IMR-90 (cell line): ENCODE measurements around the gene ADGB. TPM values are rescaled to one million over a fixed set of nuclear protein-coding genes. Genes with fewer than 3 reads are reported as not detected.

Experiments used
- ATAC-seq: fragments of 200-7000 bp; cut with Tn5 transposase; 2 replicates; pipeline ENCODE4 v1.9.1; 2020; ENCODE audit warnings: low read depth, mild to moderate bottlenecking, moderate library complexity
- BruUV-seq: library from RNA; stranded (reverse); fragments of 400-500 nt; replicated peaks from 2 replicates; lab custom pipeline; 2021; lab: Mats Ljungman, UMichigan
- CTCF ChIA-PET: fragments of 300-600 bp; formaldehyde crosslinking; extraction: SDS; loops from one replicate; lab custom pipeline; 2021; ENCODE audit warnings: antibody characterized with exemption; lab: Yijun Ruan, JAX
- POLR2A ChIA-PET: fragments of 300-600 bp; sonication (Branson Sonifier 250); formaldehyde crosslinking; loops from one replicate; lab custom pipeline; 2022; ENCODE audit warnings: antibody characterized with exemption; ENCODE audit not compliant: unreplicated experiment; lab: Charles Lee
- DNase-seq: peaks from one replicate; pipeline ENCODE4 v3.0.0; 2013
- H2AFZ ChIP-seq: replicated peaks from 2 replicates; pipeline ENCODE3; 2013; ENCODE audit warnings: low read length, mild to moderate bottlenecking; ENCODE audit not compliant: poor library complexity
- H2AK5ac ChIP-seq: 2 replicates; pipeline ENCODE4 v1.6.1; 2013; ENCODE audit warnings: low read depth, low read length, inconsistent platforms
- H2AK9ac ChIP-seq: replicated peaks from 2 replicates; pipeline ENCODE3; 2013; ENCODE audit warnings: mild to moderate bottlenecking, low read depth, low read length, moderate library complexity; ENCODE audit not compliant: poor library complexity
- H2BK120ac ChIP-seq: 2 replicates; pipeline ENCODE4 v1.6.1; 2013; ENCODE audit warnings: low read depth, low read length, inconsistent platforms
- H2BK15ac ChIP-seq: 3 replicates; pipeline ENCODE4 v1.6.1; 2013; ENCODE audit warnings: low read depth, low read length, inconsistent platforms
- H2BK20ac ChIP-seq: 2 replicates; pipeline ENCODE4 v1.6.1; 2013; ENCODE audit warnings: low read depth, mild to moderate bottlenecking, inconsistent platforms, low read length, moderate library complexity
- H2BK5ac ChIP-seq: 2 replicates; pipeline ENCODE4 v1.6.1; 2013; ENCODE audit warnings: mild to moderate bottlenecking, low read depth, low read length, inconsistent platforms; ENCODE audit not compliant: poor library complexity, severe bottlenecking
- H3K14ac ChIP-seq: replicated peaks from 2 replicates; pipeline ENCODE4 v1.6.1; 2013; ENCODE audit warnings: low read depth, low read length, inconsistent platforms
- H3K18ac ChIP-seq: 2 replicates; pipeline ENCODE4 v1.6.1; 2013; ENCODE audit warnings: low read depth, low read length, control low read depth
- H3K23ac ChIP-seq: 2 replicates; pipeline ENCODE4 v1.6.1; 2013; ENCODE audit warnings: low read depth, low read length, inconsistent platforms
- H3K27ac ChIP-seq: 2 replicates; pipeline ENCODE4 v1.5.1; 2013; ENCODE audit warnings: mild to moderate bottlenecking, control low read depth, low read length; ENCODE audit not compliant: insufficient read depth
- H3K27me3 ChIP-seq: 2 replicates; pipeline ENCODE4 v1.6.1; 2013; ENCODE audit warnings: low read length; ENCODE audit not compliant: control insufficient read depth, insufficient read depth
- H3K36me3 ChIP-seq: 2 replicates; pipeline ENCODE4 v1.6.1; 2013; ENCODE audit warnings: low read length, mixed read lengths; ENCODE audit not compliant: control insufficient read depth, insufficient read depth
- H3K4ac ChIP-seq: 2 replicates; pipeline ENCODE4 v1.6.1; 2013; ENCODE audit warnings: low read depth, low read length, inconsistent platforms
- H3K4me1 ChIP-seq: 2 replicates; pipeline ENCODE4 v1.6.1; 2013; ENCODE audit warnings: low read length, mixed read lengths; ENCODE audit not compliant: control insufficient read depth, insufficient read depth
- H3K4me2 ChIP-seq: 2 replicates; pipeline ENCODE4 v1.6.1; 2013; ENCODE audit warnings: low read depth, mild to moderate bottlenecking, control low read depth, low read length, moderate library complexity
- H3K4me3 ChIP-seq: 2 replicates; pipeline ENCODE4 v1.5.1; 2013; ENCODE audit warnings: low read depth, mild to moderate bottlenecking, control low read depth, low read length, moderate library complexity; ENCODE audit not compliant: insufficient read depth
- H3K56ac ChIP-seq: 2 replicates; pipeline ENCODE4 v1.6.1; 2013; ENCODE audit warnings: low read length, inconsistent platforms; ENCODE audit not compliant: insufficient read depth; ENCODE audit errors: extremely low read depth
- H3K79me1 ChIP-seq, 2 experiments: 2 replicates each; pipeline ENCODE4 v1.6.1; 2013; ENCODE audit warnings: low read length in 2 of 2, inconsistent platforms in 1 of 2, low read depth in 1 of 2
- H3K9ac ChIP-seq: 2 replicates; pipeline ENCODE4 v1.6.1; 2013; ENCODE audit warnings: low read depth, low read length, control low read depth
- H3K9me1 ChIP-seq: 2 replicates; pipeline ENCODE4 v1.6.1; 2013; ENCODE audit warnings: low read length, inconsistent platforms; ENCODE audit not compliant: insufficient read depth
- H3K9me3 ChIP-seq: 2 replicates; pipeline ENCODE4 v1.6.1; 2013; ENCODE audit warnings: low read length; ENCODE audit not compliant: control insufficient read depth, insufficient read depth
- H4K20me1 ChIP-seq: 2 replicates; pipeline ENCODE4 v1.6.1; 2013; ENCODE audit warnings: low read length, inconsistent platforms; ENCODE audit not compliant: insufficient read depth
- H4K5ac ChIP-seq: 2 replicates; pipeline ENCODE4 v1.6.1; 2013; ENCODE audit warnings: mild to moderate bottlenecking, low read depth, low read length, control low read depth
- H4K8ac ChIP-seq, 2 experiments: 2 replicates each; pipeline ENCODE4 v1.6.1; 2013; ENCODE audit warnings: low read depth in 2 of 2, low read length in 2 of 2, control low read depth in 1 of 2, inconsistent platforms in 1 of 2
- H4K91ac ChIP-seq: 2 replicates; pipeline ENCODE4 v1.6.1; 2013; ENCODE audit warnings: low read depth, low read length, inconsistent platforms; ENCODE audit not compliant: insufficient read depth
- BHLHE40 ChIP-seq: fragments of 150-350 bp; IDR thresholded peaks from 2 replicates; pipeline ENCODE4 v1.6.1; 2016; ENCODE audit warnings: mild to moderate bottlenecking, low read depth, low read length
- CEBPB ChIP-seq: IDR thresholded peaks from 2 replicates; pipeline ENCODE4 v1.6.1; 2012; ENCODE audit warnings: low read depth, low read length, improper control_type of control experiment
- CHD1 ChIP-seq: IDR thresholded peaks from 2 replicates; pipeline ENCODE4 v1.6.1; 2012; ENCODE audit warnings: low read depth, low read length, improper control_type of control experiment
- ELK1 ChIP-seq: fragments of 150-350 bp; IDR thresholded peaks from 2 replicates; pipeline ENCODE4 v1.6.1; 2016; ENCODE audit warnings: low read depth, mild to moderate bottlenecking, low read length, moderate library complexity, borderline replicate concordance
- FOS ChIP-seq: fragments of 150-350 bp; IDR thresholded peaks from 2 replicates; pipeline ENCODE4 v1.6.1; 2016; ENCODE audit warnings: low read depth, low read length
- MAFK ChIP-seq: IDR thresholded peaks from 2 replicates; pipeline ENCODE4 v1.6.1; 2012; ENCODE audit warnings: low read depth, low read length, improper control_type of control experiment
- MAZ ChIP-seq: IDR thresholded peaks from 2 replicates; pipeline ENCODE4 v1.6.1; 2012; ENCODE audit warnings: low read depth, mild to moderate bottlenecking, low read length, improper control_type of control experiment, moderate library complexity, borderline replicate concordance
- MXI1 ChIP-seq: IDR thresholded peaks from 2 replicates; pipeline ENCODE4 v1.6.1; 2012; ENCODE audit warnings: low read depth, mild to moderate bottlenecking, low read length, moderate library complexity, borderline replicate concordance
- NFE2L2 ChIP-seq: fragments of 150-350 bp; IDR thresholded peaks from 2 replicates; pipeline ENCODE4 v1.6.1; 2016; ENCODE audit warnings: low read depth, mild to moderate bottlenecking, low read length
- POLR2A ChIP-seq: IDR thresholded peaks from 2 replicates; pipeline ENCODE4 v1.6.1; 2012; ENCODE audit warnings: mild to moderate bottlenecking, low read depth, low read length
- RAD21 ChIP-seq: IDR thresholded peaks from 2 replicates; pipeline ENCODE4 v1.6.1; 2012; ENCODE audit warnings: low read length, improper control_type of control experiment
- RCOR1 ChIP-seq: IDR thresholded peaks from 2 replicates; pipeline ENCODE4 v1.6.1; 2012; ENCODE audit warnings: mild to moderate bottlenecking, low read length, improper control_type of control experiment; ENCODE audit not compliant: insufficient replicate concordance
- RFX5 ChIP-seq: IDR thresholded peaks from 2 replicates; pipeline ENCODE4 v1.8.0; 2012; ENCODE audit warnings: low read depth, mild to moderate bottlenecking, low read length, moderate library complexity
- SMC3 ChIP-seq: fragments of 150-350 bp; IDR thresholded peaks from 2 replicates; pipeline ENCODE4 v1.6.1; 2016; ENCODE audit warnings: low read depth, mild to moderate bottlenecking, antibody characterized with exemption, low read length, moderate library complexity
- WGBS, 2 experiments: methylation state at CpG; one replicate each; pipeline versions ENCODE4 v1.1.5 to v1.1.7; 2013; ENCODE audit warnings: missing lambda C conversion rate in 2 of 2; ENCODE audit not compliant: insufficient read length in 1 of 2; ENCODE audit errors: extremely low coverage in 2 of 2; 5-methylcytosine and 5-hydroxymethylcytosine counted together
- dilution Hi-C: fragments of 300-500 bp; cut with HindIII; formaldehyde crosslinking; loops from one replicate; pipeline ENCODE4 v1.14.3; 2018; ENCODE audit warnings: low sequenced_read_pairs; ENCODE audit not compliant: unreplicated experiment
- in situ Hi-C: fragments of 300-500 bp; cut with MboI; formaldehyde crosslinking; loops from 3 replicates; pipeline ENCODE4 v1.14.3; 2019; ENCODE audit warnings: low sequenced_read_pairs, inconsistent platforms, mixed read lengths
- intact Hi-C: fragments of 100-400 bp; cut with micrococcal nuclease; formaldehyde crosslinking; loops from 2 replicates; pipeline ENCODE4 v1.10.0; 2022
- polyA plus RNA-seq, 3 experiments: library from polyadenylated mRNA; depleted of rRNA; stranded (reverse); fragments of >200 nt; gene quantifications; 2 replicates each; pipeline ENCODE4 v1.2.3, GENCODE V29; 2012; ENCODE audit warnings: low replicate concordance in 1 of 3
- total RNA-seq: library from RNA; depleted of rRNA; stranded (reverse); fragments of >200 nt; gene quantifications from 2 replicates; pipeline ENCODE4 v1.2.3, GENCODE V29; 2012
- TF ChIP-seq, protein P1 (sequence below): fragments of 150-350 bp; IDR thresholded peaks from 2 replicates; pipeline ENCODE4 v1.6.1; 2017; ENCODE audit warnings: mild to moderate bottlenecking, antibody characterized with exemption, low read length, low read depth
- TF ChIP-seq, protein P2 (sequence below): conservative IDR thresholded peaks from 2 replicates; pipeline ENCODE4 v1.5.1; 2012; ENCODE audit warnings: mild to moderate bottlenecking, low read depth, low read length, improper control_type of control experiment

Gene ADGB
- total and polyA plus RNA-seq, 2 of the 4 experiments (the other 2 are of a cell fraction): not detected

DNA sequence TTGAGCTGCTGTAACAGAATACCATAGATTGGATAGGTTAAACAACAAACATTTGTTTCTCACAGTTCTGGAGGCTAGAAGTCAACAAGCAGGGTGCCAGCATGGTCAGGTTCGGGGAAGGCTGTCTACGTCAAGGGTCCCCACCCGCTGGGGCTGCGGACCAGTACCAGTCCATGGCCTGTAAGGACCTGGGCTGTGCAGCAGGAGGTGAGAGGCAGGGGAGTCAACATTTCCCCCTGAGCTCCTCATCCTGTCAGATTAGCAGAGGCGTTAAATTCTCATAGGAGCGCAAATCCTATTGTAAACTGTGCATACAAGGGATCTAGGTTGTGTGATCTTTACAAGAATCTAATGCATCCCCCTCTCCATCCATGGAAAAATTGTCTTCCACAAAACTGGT lies 3.8 kb downstream of the ADGB start:
- no peaks in the 10 kb centered on the region for H3K36me3 ChIP-seq
- dilution Hi-C loops: no loop called here
- POLR2A ChIA-PET: no interaction called here
- H3K56ac ChIP-seq: no peak overlapping the region
- no peak overlapping the region for H2AK5ac ChIP-seq
- no peaks in the 10 kb centered on the region for H3K9me1 ChIP-seq
- no peak overlapping the region for H3K18ac ChIP-seq
- no peak overlapping the region for H3K4ac ChIP-seq
- H3K4me3 ChIP-seq: no peak overlapping the region
- H3K4me2 ChIP-seq: no peak overlapping the region
- TF ChIP-seq MAZ (no peak), SMC3 (no peak), ELK1 (no peak), FOS (no peak), MXI1 (no peak), RCOR1 (no peak), RFX5 (no peak), RAD21 (no peak), NFE2L2 (no peak), BHLHE40 (no peak), MAFK (no peak), POLR2A (no peak), CHD1 (no peak), CEBPB (no peak)
- TF ChIP-seq, protein P1, sequence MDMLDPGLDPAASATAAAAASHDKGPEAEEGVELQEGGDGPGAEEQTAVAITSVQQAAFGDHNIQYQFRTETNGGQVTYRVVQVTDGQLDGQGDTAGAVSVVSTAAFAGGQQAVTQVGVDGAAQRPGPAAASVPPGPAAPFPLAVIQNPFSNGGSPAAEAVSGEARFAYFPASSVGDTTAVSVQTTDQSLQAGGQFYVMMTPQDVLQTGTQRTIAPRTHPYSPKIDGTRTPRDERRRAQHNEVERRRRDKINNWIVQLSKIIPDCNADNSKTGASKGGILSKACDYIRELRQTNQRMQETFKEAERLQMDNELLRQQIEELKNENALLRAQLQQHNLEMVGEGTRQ: no peak
- TF ChIP-seq, protein P2, sequence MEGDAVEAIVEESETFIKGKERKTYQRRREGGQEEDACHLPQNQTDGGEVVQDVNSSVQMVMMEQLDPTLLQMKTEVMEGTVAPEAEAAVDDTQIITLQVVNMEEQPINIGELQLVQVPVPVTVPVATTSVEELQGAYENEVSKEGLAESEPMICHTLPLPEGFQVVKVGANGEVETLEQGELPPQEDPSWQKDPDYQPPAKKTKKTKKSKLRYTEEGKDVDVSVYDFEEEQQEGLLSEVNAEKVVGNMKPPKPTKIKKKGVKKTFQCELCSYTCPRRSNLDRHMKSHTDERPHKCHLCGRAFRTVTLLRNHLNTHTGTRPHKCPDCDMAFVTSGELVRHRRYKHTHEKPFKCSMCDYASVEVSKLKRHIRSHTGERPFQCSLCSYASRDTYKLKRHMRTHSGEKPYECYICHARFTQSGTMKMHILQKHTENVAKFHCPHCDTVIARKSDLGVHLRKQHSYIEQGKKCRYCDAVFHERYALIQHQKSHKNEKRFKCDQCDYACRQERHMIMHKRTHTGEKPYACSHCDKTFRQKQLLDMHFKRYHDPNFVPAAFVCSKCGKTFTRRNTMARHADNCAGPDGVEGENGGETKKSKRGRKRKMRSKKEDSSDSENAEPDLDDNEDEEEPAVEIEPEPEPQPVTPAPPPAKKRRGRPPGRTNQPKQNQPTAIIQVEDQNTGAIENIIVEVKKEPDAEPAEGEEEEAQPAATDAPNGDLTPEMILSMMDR: no peak
- H3K9ac ChIP-seq: no peak overlapping the region
- ATAC-seq: no peak
- DNase-seq: no peak
- H4K8ac ChIP-seq: no peak overlapping the region
- H2BK120ac ChIP-seq: no peak overlapping the region
- H4K5ac ChIP-seq: no peak overlapping the region
- intact Hi-C loops: no loop called here
- H3K79me1 ChIP-seq: no peaks in the 10 kb centered on the region
- WGBS, 2 experiments: no CpG with 5 or more reads among the region's 6 CpGs
- H2BK5ac ChIP-seq: no peak overlapping the region
- in situ Hi-C loops: no loop called here
- H2BK15ac ChIP-seq: no peak overlapping the region
- no peak overlapping the region for H3K14ac ChIP-seq
- no peaks in the 10 kb centered on the region for H4K20me1 ChIP-seq
- no peak overlapping the region for H2BK20ac ChIP-seq
- no peak overlapping the region for H4K91ac ChIP-seq
- no peaks in the 10 kb centered on the region for H3K9me3 ChIP-seq
- no peaks in the 10 kb centered on the region for H3K27me3 ChIP-seq
- no peak overlapping the region for H3K23ac ChIP-seq
- CTCF ChIA-PET: no interaction called here
- H3K27ac ChIP-seq: no peak overlapping the region
- H2AFZ ChIP-seq: no peak overlapping the region
- no TSS peak for BruUV-seq
- no peak overlapping the region for H2AK9ac ChIP-seq
- H3K4me1 ChIP-seq: no peaks in the 10 kb centered on the region
